SK-N-SH (cell line): ENCODE measurements around the gene SCN3A. TPM values are rescaled to one million over a fixed set of nuclear protein-coding genes. Genes with fewer than 3 reads are reported as not detected.

Source experiments
- CTCF ChIA-PET: fragments of 300-600, 350-600 bp; formaldehyde crosslinking; extraction: SDS; loops from one replicate; lab custom pipeline; 2021; lab: Yijun Ruan, JAX
- POLR2A ChIA-PET: fragments of 350-600 bp; sonication (Branson Sonifier 250); formaldehyde crosslinking; extraction: SDS; loops from one replicate; lab custom pipeline; 2020; ENCODE audit warnings: antibody characterized with exemption, inconsistent platforms; lab: Yijun Ruan, JAX
- DNase-seq: peaks from one replicate; pipeline ENCODE4 v3.0.0; 2012
- H2AFZ ChIP-seq: fragments of 200-600 bp; sonication (generic); 2 replicates; pipeline ENCODE4 v1.8.1; 2016; ENCODE audit warnings: antibody characterized with exemption, mild to moderate bottlenecking, low read depth
- H3F3A ChIP-seq: fragments of 200-600 bp; sonication (generic); replicated peaks from 2 replicates; pipeline ENCODE3; 2016; ENCODE audit warnings: antibody characterized with exemption, mild to moderate bottlenecking; ENCODE audit not compliant: insufficient read depth
- H3K27ac ChIP-seq, 2 experiments: fragments of 200-500 bp in 1 of 2; fragments of 200-600 bp in 1 of 2; sonication (Bioruptor generic) in 1 of 2; sonication (generic), shearing (Covaris generic) in 1 of 2; 2 replicates each; pipeline versions ENCODE4 v1.5.1 to v1.6.1; 2014 to 2016; ENCODE audit warnings: low read depth in 2 of 2, inconsistent platforms in 1 of 2, low read length in 1 of 2, mild to moderate bottlenecking in 1 of 2, mixed read lengths in 1 of 2
- H3K27me3 ChIP-seq: fragments of 200-600 bp; sonication (generic), shearing (Covaris generic); 2 replicates; pipeline ENCODE4 v1.6.1; 2016; ENCODE audit warnings: mixed run types; ENCODE audit not compliant: insufficient read depth
- H3K36me3 ChIP-seq, 2 experiments: fragments of 200-500 bp in 1 of 2; fragments of 200-600 bp in 1 of 2; sonication (Bioruptor generic) in 1 of 2; sonication (generic) in 1 of 2; replicated peaks in 1 of 2; 2 replicates each; pipeline versions ENCODE3 to v1.5.1; 2014 to 2016; ENCODE audit warnings: low read length in 1 of 2, mild to moderate bottlenecking in 1 of 2; ENCODE audit not compliant: insufficient read depth in 2 of 2, control insufficient read depth in 1 of 2
- H3K4me1 ChIP-seq, 2 experiments: fragments of 200-500 bp in 1 of 2; fragments of 200-600 bp in 1 of 2; sonication (Bioruptor generic) in 1 of 2; sonication (generic), shearing (Covaris generic) in 1 of 2; 2 replicates each; pipeline versions ENCODE4 v1.5.1 to v1.6.1; 2014 to 2016; ENCODE audit warnings: low read depth in 1 of 2, low read length in 1 of 2, mixed run types in 1 of 2; ENCODE audit not compliant: insufficient read depth in 2 of 2, control insufficient read depth in 1 of 2
- H3K4me2 ChIP-seq: fragments of 200-600 bp; sonication (generic), shearing (Covaris generic); 2 replicates; pipeline ENCODE4 v1.6.1; 2017; ENCODE audit warnings: mixed run types
- H3K4me3 ChIP-seq, 2 experiments: fragments of 200-500 bp in 1 of 2; fragments of 200-600 bp in 1 of 2; sonication (Bioruptor generic) in 1 of 2; sonication (generic), shearing (Covaris generic) in 1 of 2; 2 replicates each; pipeline versions ENCODE4 v1.5.1 to v1.8.1; 2014 to 2016; ENCODE audit warnings: low read depth in 2 of 2, inconsistent platforms in 1 of 2, low read length in 1 of 2, mild to moderate bottlenecking in 1 of 2, mixed read lengths in 1 of 2, moderate library complexity in 1 of 2
- H3K79me2 ChIP-seq: fragments of 200-600 bp; sonication (generic); 2 replicates; pipeline ENCODE4 v1.8.1; 2017; ENCODE audit warnings: mild to moderate bottlenecking; ENCODE audit not compliant: insufficient read depth
- H3K9ac ChIP-seq: fragments of 200-600 bp; sonication (generic); 2 replicates; pipeline ENCODE4 v1.6.1; 2017; ENCODE audit warnings: mixed run types
- H3K9me2 ChIP-seq: fragments of 200-600 bp; sonication (generic); 2 replicates; pipeline ENCODE4 v1.6.1; 2017; ENCODE audit warnings: mixed run types
- H3K9me3 ChIP-seq: fragments of 200-600 bp; sonication (generic); 2 replicates; pipeline ENCODE4 v1.6.1; 2017; ENCODE audit warnings: mixed run types, mild to moderate bottlenecking, moderate library complexity
- H4K20me1 ChIP-seq: fragments of 200-600 bp; sonication (generic); 2 replicates; pipeline ENCODE4 v1.6.1; 2017; ENCODE audit warnings: mild to moderate bottlenecking, mixed run types; ENCODE audit not compliant: insufficient read depth
- CHD2 ChIP-seq: fragments of 150-350 bp; IDR thresholded peaks from 2 replicates; pipeline ENCODE4 v1.6.1; 2018; ENCODE audit warnings: low read length; ENCODE audit not compliant: partially characterized antibody
- CTCF ChIP-seq: fragments of 200-600 bp; sonication (generic); IDR thresholded peaks from 2 replicates; pipeline ENCODE4 v1.6.1; 2017; ENCODE audit warnings: antibody characterized with exemption, mild to moderate bottlenecking, moderate library complexity
- ELF1 ChIP-seq: IDR thresholded peaks from 2 replicates; pipeline ENCODE4 v1.4.0; 2012
- EP300 ChIP-seq, 2 experiments: IDR thresholded peaks; 2 replicates each; pipeline versions ENCODE4 v1.4.0 to v1.6.1; 2012; ENCODE audit warnings: borderline replicate concordance in 1 of 2, low read depth in 1 of 2, low read length in 1 of 2
- FOXJ3 ChIP-seq: sonication (generic); formaldehyde crosslinking; IDR thresholded peaks from 2 replicates; pipeline ENCODE4 v1.5.1; 2020; ENCODE audit warnings: mild to moderate bottlenecking, missing genetic modification reagents
- FOXM1 ChIP-seq: IDR thresholded peaks from 2 replicates; pipeline ENCODE4 v1.4.0; 2012; ENCODE audit warnings: low read depth, mild to moderate bottlenecking
- GABPA ChIP-seq: IDR thresholded peaks from 2 replicates; pipeline ENCODE4 v1.4.0; 2012; ENCODE audit warnings: low read depth, mild to moderate bottlenecking
- GATA2 ChIP-seq: sonication (generic); formaldehyde crosslinking; IDR thresholded peaks from 2 replicates; pipeline ENCODE4 v1.5.0; 2020; ENCODE audit warnings: mild to moderate bottlenecking, missing genetic modification reagents
- MEF2A ChIP-seq: IDR thresholded peaks from 2 replicates; pipeline ENCODE4 v1.4.0; 2012; ENCODE audit warnings: low read depth, borderline replicate concordance
- NFIC ChIP-seq: IDR thresholded peaks from 2 replicates; pipeline ENCODE4 v1.4.0; 2012; ENCODE audit warnings: borderline replicate concordance
- NRF1 ChIP-seq: IDR thresholded peaks from 2 replicates; pipeline ENCODE4 v1.6.1; 2012; ENCODE audit warnings: low read depth, mild to moderate bottlenecking, low read length
- PBX3 ChIP-seq: IDR thresholded peaks from 2 replicates; pipeline ENCODE4; 2012
- RCOR1 ChIP-seq: fragments of 150-350 bp; IDR thresholded peaks from 2 replicates; pipeline ENCODE4 v1.6.1; 2017; ENCODE audit warnings: antibody characterized with exemption, low read length
- RXRA ChIP-seq: IDR thresholded peaks from 2 replicates; pipeline ENCODE4 v1.4.0; 2012; ENCODE audit warnings: low read depth, mild to moderate bottlenecking, borderline replicate concordance
- SIN3A ChIP-seq: IDR thresholded peaks from 2 replicates; pipeline ENCODE4 v1.6.1; 2012; ENCODE audit warnings: low read depth, mild to moderate bottlenecking, low read length, moderate library complexity, borderline replicate concordance
- TEAD4 ChIP-seq: IDR thresholded peaks from 2 replicates; pipeline ENCODE4 v1.4.0; 2012; ENCODE audit warnings: mild to moderate bottlenecking, borderline replicate concordance; ENCODE audit not compliant: insufficient read depth
- YY1 ChIP-seq: IDR thresholded peaks from 2 replicates; pipeline ENCODE4 v1.4.0; 2012; ENCODE audit warnings: low read depth, mild to moderate bottlenecking
- ZBTB33 ChIP-seq: IDR thresholded peaks from 2 replicates; pipeline ENCODE4 v1.4.0; 2012; ENCODE audit warnings: low read depth, borderline replicate concordance
- WGBS: methylation state at CpG from one replicate; pipeline ENCODE4 v1.1.6; 2017; ENCODE audit warnings: low lambda C conversion rate; 5-methylcytosine and 5-hydroxymethylcytosine counted together
- polyA plus RNA-seq, 3 experiments: library from polyadenylated mRNA; depleted of rRNA; stranded (reverse); fragments of >200 nt; gene quantifications; 2 replicates each; pipeline ENCODE4 v1.2.3, GENCODE V29; 2012
- TF ChIP-seq, protein P1 (sequence below): IDR thresholded peaks from 2 replicates; pipeline ENCODE4 v1.4.0; 2012; ENCODE audit warnings: low read depth
- TF ChIP-seq, protein P2 (sequence below): fragments of 150-350 bp; IDR thresholded peaks from 2 replicates; pipeline ENCODE4 v1.6.1; 2017; ENCODE audit warnings: antibody characterized with exemption, low read length, low read depth, borderline replicate concordance
- TF ChIP-seq, protein P3 (sequence below): fragments of 150-350 bp; IDR thresholded peaks from 2 replicates; pipeline ENCODE4 v1.6.1; 2016; ENCODE audit warnings: mild to moderate bottlenecking, low read depth, low read length

Gene SCN3A
- polyA plus RNA-seq, 1 of the 3 experiments (the other 2 are of a cell fraction): 0.33 TPM

DNA sequence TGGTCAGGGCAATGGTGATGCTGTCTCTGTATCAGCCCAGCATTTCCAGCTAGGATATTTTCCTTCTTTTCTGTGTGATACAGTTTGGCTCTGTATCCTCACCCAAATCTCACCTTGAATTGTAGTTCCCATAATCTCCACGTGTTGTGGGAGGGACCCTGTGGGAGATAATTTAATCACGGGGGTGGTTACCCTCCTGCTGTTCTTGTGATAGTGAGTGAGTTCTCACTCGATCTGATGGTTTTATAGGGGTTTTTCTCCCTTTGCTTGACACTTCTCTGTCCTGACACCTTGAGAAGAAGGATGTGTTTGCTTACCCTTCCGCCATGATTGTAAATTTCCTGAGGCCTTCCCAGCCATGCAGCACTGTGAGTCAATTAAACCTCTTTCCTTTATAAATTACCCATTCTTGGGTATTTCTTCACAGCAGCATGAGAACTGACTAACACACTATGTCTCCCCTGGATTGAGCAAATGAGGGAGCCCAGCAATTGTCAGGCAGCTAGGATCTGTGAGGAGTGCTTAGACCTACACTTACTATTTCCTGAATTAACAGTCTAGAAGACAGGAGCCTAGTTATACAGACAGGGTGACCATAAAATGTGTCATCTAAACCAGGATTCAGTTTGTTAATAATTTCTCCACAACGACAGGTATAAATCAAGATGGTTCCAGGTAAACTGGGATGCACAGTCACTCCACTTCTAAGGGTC, 41.4 kb upstream of the SCN3A start:
- WGBS: 60% methylated on average over 5 of the region's 5 CpGs
- Histone ChIP-seq H3K4me2 (no peak overlapping the region), H3K79me2 (no peaks in the 10 kb centered on the region), H3K36me3 (no peaks in the 10 kb centered on the region), H3K9me3 (no peaks in the 10 kb centered on the region), H4K20me1 (no peaks in the 10 kb centered on the region), H3K27me3 (no peaks in the 10 kb centered on the region), H3K4me3 (no peak overlapping the region), H3F3A (no peaks in the 10 kb centered on the region), H3K4me1 (no peaks in the 10 kb centered on the region; a peak in 1 of 4 replicates), H3K9me2 (no peaks in the 10 kb centered on the region), H3K27ac (no peak overlapping the region), H3K9ac (no peak overlapping the region), H2AFZ (no peak overlapping the region)
- CTCF ChIA-PET: interaction anchor here (1.2 to 1.6 kb wide), 2 partner anchors 48 to 231 kb away, joined by 3 to 7 read pairs; no protein-coding TSS in a partner anchor
- POLR2A ChIA-PET: no interaction called here
- TF ChIP-seq NFIC (no peak), FOXM1 (no peak), FOXJ3 (no peak), TEAD4 (no peak), ELF1 (no peak), GATA2 (CRISPR knock-in tag) (no peak), GABPA (no peak), SIN3A (no peak)
- TF ChIP-seq, protein P1, sequence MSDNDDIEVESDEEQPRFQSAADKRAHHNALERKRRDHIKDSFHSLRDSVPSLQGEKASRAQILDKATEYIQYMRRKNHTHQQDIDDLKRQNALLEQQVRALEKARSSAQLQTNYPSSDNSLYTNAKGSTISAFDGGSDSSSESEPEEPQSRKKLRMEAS: no peak
- DNase-seq: no peak

DNA sequence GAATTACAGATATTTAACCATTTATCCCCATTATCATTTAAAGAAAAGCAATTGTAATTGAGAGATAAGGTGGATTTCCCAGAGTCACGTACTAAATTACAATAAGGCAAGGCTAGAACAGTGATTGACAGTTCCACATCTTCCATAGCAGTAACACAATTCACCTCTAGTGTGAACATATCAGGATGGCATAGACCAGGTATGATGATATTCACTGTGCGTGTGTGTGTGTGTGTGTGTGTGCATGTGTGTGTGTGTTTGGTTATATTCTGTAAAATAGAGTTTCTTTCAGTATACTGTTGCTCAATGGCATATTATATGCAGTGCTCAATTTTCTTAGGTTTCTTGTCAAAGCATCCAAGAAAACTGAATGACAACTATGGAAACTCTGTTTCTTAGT, 37.1 kb upstream of the SCN3A start:
- DNase-seq: no peak
- Histone ChIP-seq H3K9me3 (no peaks in the 10 kb centered on the region), H3K4me2 (no peak overlapping the region), H3K4me3 (no peak overlapping the region), H3K27ac (no peak overlapping the region), H3K4me1 (no peaks in the 10 kb centered on the region; a peak in 1 of 4 replicates), H3K79me2 (no peaks in the 10 kb centered on the region), H3K27me3 (no peaks in the 10 kb centered on the region), H3K9ac (no peak overlapping the region), H3F3A (peaks cover 6% of the 10 kb centered on the region), H4K20me1 (no peaks in the 10 kb centered on the region), H3K36me3 (no peaks in the 10 kb centered on the region), H2AFZ (no peak overlapping the region), H3K9me2 (no peaks in the 10 kb centered on the region)
- ChIA-PET CTCF (interaction anchor here (0.8 to 3.1 kb wide), 4 partner anchors 53 to 242 kb away, joined by 3 to 27 read pairs (median 20); no protein-coding TSS in a partner anchor), POLR2A (no interaction called here)
- 70% methylated on average over 2 of the region's 2 CpGs for WGBS
- TF ChIP-seq MEF2A (no peak), RXRA (no peak), GABPA (no peak), EP300 (IDR thresholded peaks at IDR 0.05; ENCODE audit: borderline replicate concordance in 1 of 2, low read depth in 1 of 2, low read length in 1 of 2) (no peak), PBX3 (no peak), NRF1 (no peak), ZBTB33 (no peak), CHD2 (no peak), FOXJ3 (no peak), RCOR1 (no peak), YY1 (no peak), CTCF (no peak)
- TF ChIP-seq, protein P2, sequence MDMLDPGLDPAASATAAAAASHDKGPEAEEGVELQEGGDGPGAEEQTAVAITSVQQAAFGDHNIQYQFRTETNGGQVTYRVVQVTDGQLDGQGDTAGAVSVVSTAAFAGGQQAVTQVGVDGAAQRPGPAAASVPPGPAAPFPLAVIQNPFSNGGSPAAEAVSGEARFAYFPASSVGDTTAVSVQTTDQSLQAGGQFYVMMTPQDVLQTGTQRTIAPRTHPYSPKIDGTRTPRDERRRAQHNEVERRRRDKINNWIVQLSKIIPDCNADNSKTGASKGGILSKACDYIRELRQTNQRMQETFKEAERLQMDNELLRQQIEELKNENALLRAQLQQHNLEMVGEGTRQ: no peak
- TF ChIP-seq, protein P3, sequence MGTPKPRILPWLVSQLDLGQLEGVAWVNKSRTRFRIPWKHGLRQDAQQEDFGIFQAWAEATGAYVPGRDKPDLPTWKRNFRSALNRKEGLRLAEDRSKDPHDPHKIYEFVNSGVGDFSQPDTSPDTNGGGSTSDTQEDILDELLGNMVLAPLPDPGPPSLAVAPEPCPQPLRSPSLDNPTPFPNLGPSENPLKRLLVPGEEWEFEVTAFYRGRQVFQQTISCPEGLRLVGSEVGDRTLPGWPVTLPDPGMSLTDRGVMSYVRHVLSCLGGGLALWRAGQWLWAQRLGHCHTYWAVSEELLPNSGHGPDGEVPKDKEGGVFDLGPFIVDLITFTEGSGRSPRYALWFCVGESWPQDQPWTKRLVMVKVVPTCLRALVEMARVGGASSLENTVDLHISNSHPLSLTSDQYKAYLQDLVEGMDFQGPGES: no peak
